GM23338 (cell line): ENCODE measurements around the gene SH3RF2. TPM values are rescaled to one million over a fixed set of nuclear protein-coding genes. Genes with fewer than 3 reads are reported as not detected.

Experiments used
- ATAC-seq: fragments of 200-7000 bp; cut with Tn5 transposase; 3 replicates; pipeline ENCODE4 v1.9.1; 2020
- DNase-seq: peaks from one replicate; pipeline ENCODE4 v3.0.0-alpha.2; 2015; ENCODE audit warnings: low spot score
- H2AFZ ChIP-seq: fragments of 200-600 bp; sonication (generic); 2 replicates; pipeline ENCODE4 v1.8.0; 2016; ENCODE audit warnings: antibody characterized with exemption, mild to moderate bottlenecking, moderate library complexity
- H3F3A ChIP-seq: fragments of 200-600 bp; sonication (generic); replicated peaks from 2 replicates; pipeline ENCODE4 v1.8.0; 2017; ENCODE audit warnings: antibody characterized with exemption, mixed run types, low read depth
- H3K27ac ChIP-seq: fragments of 200-600 bp; sonication (generic); 2 replicates; pipeline ENCODE4 v1.6.1; 2016; ENCODE audit warnings: low read depth
- H3K27me3 ChIP-seq: fragments of 200-600 bp; sonication (generic); 2 replicates; pipeline ENCODE4 v1.8.0; 2016; ENCODE audit warnings: mild to moderate bottlenecking, mixed run types, moderate library complexity; ENCODE audit not compliant: insufficient read depth
- H3K36me3 ChIP-seq: fragments of 200-600 bp; sonication (generic); 2 replicates; pipeline ENCODE4 v1.8.0; 2016; ENCODE audit warnings: mild to moderate bottlenecking; ENCODE audit not compliant: insufficient read depth
- H3K4me1 ChIP-seq: fragments of 200-600 bp; sonication (generic); 2 replicates; pipeline ENCODE4 v1.8.0; 2016; ENCODE audit warnings: mild to moderate bottlenecking, moderate library complexity; ENCODE audit not compliant: insufficient read depth
- H3K4me2 ChIP-seq: fragments of 200-600 bp; sonication (generic); 2 replicates; pipeline ENCODE4 v1.7.1; 2017; ENCODE audit warnings: mixed run types
- H3K4me3 ChIP-seq: fragments of 200-600 bp; sonication (generic); 2 replicates; pipeline ENCODE4 v1.6.1; 2016; ENCODE audit warnings: mixed run types
- H3K79me2 ChIP-seq: fragments of 200-600 bp; sonication (generic); replicated peaks from 2 replicates; pipeline ENCODE4 v1.8.0; 2017; ENCODE audit warnings: mild to moderate bottlenecking; ENCODE audit not compliant: insufficient read depth
- H3K9me2 ChIP-seq: fragments of 200-600 bp; sonication (generic); 2 replicates; pipeline ENCODE4 v1.8.0; 2017; ENCODE audit not compliant: insufficient read depth
- H4K20me1 ChIP-seq: fragments of 200-600 bp; sonication (generic); replicated peaks from 2 replicates; pipeline ENCODE4 v1.8.0; 2017; ENCODE audit warnings: mild to moderate bottlenecking; ENCODE audit not compliant: insufficient read depth
- H3K27ac Mint-ChIP-seq: 2 replicates; pipeline ENCODE4 v1.8.0; 2020; ENCODE audit warnings: inconsistent platforms, mild to moderate bottlenecking, moderate library complexity, mixed read lengths
- H3K27me3 Mint-ChIP-seq: 3 replicates; pipeline ENCODE4 v1.8.0; 2022; ENCODE audit warnings: low read depth, mild to moderate bottlenecking, moderate library complexity, mixed read lengths, inconsistent platforms; ENCODE audit not compliant: insufficient read depth, poor library complexity
- H3K36me3 Mint-ChIP-seq: 3 replicates; pipeline ENCODE4 v1.8.0; 2021; ENCODE audit warnings: low read depth, mild to moderate bottlenecking, inconsistent platforms, moderate library complexity, mixed read lengths
- H3K4me1 Mint-ChIP-seq: 3 replicates; pipeline ENCODE4 v1.8.0; 2020; ENCODE audit warnings: mild to moderate bottlenecking, inconsistent platforms, mixed read lengths
- H3K4me3 Mint-ChIP-seq: 3 replicates; pipeline ENCODE4 v1.8.0; 2021; ENCODE audit warnings: moderate library complexity, mild to moderate bottlenecking, inconsistent platforms, mixed read lengths
- H3K9me3 Mint-ChIP-seq: 3 replicates; pipeline ENCODE4 v1.8.0; 2020; ENCODE audit warnings: moderate library complexity, mild to moderate bottlenecking, inconsistent platforms, mixed read lengths
- CREB1 ChIP-seq: fragments of 250-450 bp; sonication (Bioruptor Pico); IDR thresholded peaks from 2 replicates; pipeline ENCODE4 v1.5.0; 2020; ENCODE audit warnings: low read depth, mild to moderate bottlenecking, moderate library complexity
- CTCF ChIP-seq, 2 experiments: fragments of 200-600 bp in 1 of 2; sonication (generic) in 1 of 2; conservative IDR thresholded peaks; 2 replicates each; pipeline versions ENCODE4 v1.5.1 to v1.6.1; 2016 to 2017; ENCODE audit warnings: antibody characterized with exemption in 2 of 2, low read depth in 2 of 2, mild to moderate bottlenecking in 2 of 2, moderate library complexity in 1 of 2
- ETS1 ChIP-seq: IDR thresholded peaks from 2 replicates; pipeline ENCODE4 v1.6.1; 2016; ENCODE audit warnings: antibody characterized with exemption
- EZH2 ChIP-seq: fragments of 200-600 bp; sonication (generic); IDR thresholded peaks from one replicate; pipeline ENCODE4 v1.8.0; 2017; ENCODE audit warnings: antibody characterized with exemption, mild to moderate bottlenecking, low read depth; ENCODE audit not compliant: unreplicated experiment
- EZH2phosphoT487 ChIP-seq: fragments of 200-600 bp; sonication (generic); IDR thresholded peaks from one replicate; pipeline ENCODE4 v1.8.1; 2018; ENCODE audit warnings: antibody characterized with exemption; ENCODE audit not compliant: unreplicated experiment
- JUNB ChIP-seq: IDR thresholded peaks from one replicate; pipeline ENCODE4 v1.6.1; 2016; ENCODE audit warnings: antibody characterized with exemption; ENCODE audit not compliant: unreplicated experiment
- NANOG ChIP-seq: IDR thresholded peaks from 2 replicates; pipeline ENCODE4 v1.6.1; 2016; ENCODE audit warnings: antibody characterized with exemption, borderline replicate concordance
- POLR2AphosphoS5 ChIP-seq: IDR thresholded peaks from 2 replicates; pipeline ENCODE4 v1.6.1; 2016; ENCODE audit warnings: antibody characterized with exemption, low read depth
- REST ChIP-seq: IDR thresholded peaks from one replicate; pipeline ENCODE4 v1.6.1; 2018; ENCODE audit warnings: antibody characterized with exemption; ENCODE audit not compliant: unreplicated experiment
- STAT1 ChIP-seq: IDR thresholded peaks from one replicate; pipeline ENCODE4 v1.6.1; 2016; ENCODE audit warnings: antibody characterized with exemption; ENCODE audit not compliant: unreplicated experiment
- ZNF114 ChIP-seq: fragments of 250-450 bp; sonication (Bioruptor Pico); IDR thresholded peaks from 2 replicates; pipeline ENCODE4 v1.5.0; 2020; ENCODE audit warnings: mild to moderate bottlenecking, moderate library complexity
- ZNF331 ChIP-seq: fragments of 250-450 bp; sonication (Bioruptor Pico); IDR thresholded peaks from 2 replicates; pipeline ENCODE4 v1.5.0; 2020; ENCODE audit warnings: low read depth, mild to moderate bottlenecking, moderate library complexity
- ZNF462 ChIP-seq: fragments of 250-450 bp; sonication (Bioruptor Pico); IDR thresholded peaks from 2 replicates; pipeline ENCODE4 v1.5.0; 2020; ENCODE audit warnings: mild to moderate bottlenecking, moderate library complexity
- polyA plus RNA-seq: library from polyadenylated mRNA; unstranded; fragments of >200 nt; fragmentation: Nextera tagmentation; extraction: Ambion mirVana; gene quantifications from 2 replicates; pipeline ENCODE4 v1.2.1, GENCODE V29; 2016
- total RNA-seq: library from RNA; depleted of rRNA; stranded (reverse); fragments of >200 nt; shearing (Covaris generic); gene quantifications from 2 replicates; pipeline ENCODE4 v1.2.3, GENCODE V29; 2014

The SH3RF2 gene
- total and polyA plus RNA-seq, 2 experiments from 2014 or later, result 1.7 to 2.4 TPM

GRCh38 chr5:145971701-145972100 lies 35.3 kb downstream of the SH3RF2 start:
- peaks cover 1% of the 10 kb centered on the region for H3K27me3 Mint-ChIP-seq
- H3K9me3 Mint-ChIP-seq, result no peaks in the 10 kb centered on the region
- peaks cover 2% of the 10 kb centered on the region; the same call in 1 of the 3 replicates for H3K4me1 Mint-ChIP-seq
- no peak overlapping the region for H3K4me3 ChIP-seq
- no peaks in the 10 kb centered on the region for H3F3A ChIP-seq
- H3K4me3 Mint-ChIP-seq, result no peak overlapping the region
- no peaks in the 10 kb centered on the region for H4K20me1 ChIP-seq
- no peak overlapping the region for H2AFZ ChIP-seq
- H3K27me3 ChIP-seq, result no peaks in the 10 kb centered on the region
- ATAC-seq, result no peak
- no peak overlapping the region for H3K27ac Mint-ChIP-seq
- no peak overlapping the region for H3K27ac ChIP-seq
- H3K36me3 Mint-ChIP-seq, result no peaks in the 10 kb centered on the region
- H3K4me2 ChIP-seq, result no peak overlapping the region
- DNase-seq, result no peak
- no peaks in the 10 kb centered on the region for H3K36me3 ChIP-seq
- TF ChIP-seq ZNF462 (no peak), ZNF331 (CRISPR knock-in tag) (no peak), CTCF (conservative IDR thresholded peaks at IDR 0.05; ENCODE audit: low read depth in 2 of 2) (no peak), ETS1 (no peak), EZH2phosphoT487 (no peak), NANOG (no peak), STAT1 (no peak), ZNF114 (CRISPR knock-in tag) (no peak), EZH2 (no peak), POLR2AphosphoS5 (no peak), CREB1 (no peak), JUNB (no peak), REST (no peak)
- H3K4me1 ChIP-seq, result no peaks in the 10 kb centered on the region
- peaks cover 6% of the 10 kb centered on the region for H3K9me2 ChIP-seq
- no peaks in the 10 kb centered on the region for H3K79me2 ChIP-seq
